NCI-H2107 treated with DMSO at 0.1 percent for 48 hours (cell line): Measurements from ENCODE around the gene TRPT1.
"Not testable (repeated sequence)": the region's sequence is repeated elsewhere in the genome, so short reads cannot be mapped to it uniquely, and the experiment has no call there.

Experiments used
- DNase-seq: peaks from one replicate; lab custom pipeline; 2025; ENCODE audit not compliant: unreplicated experiment; lab: John Stamatoyannopoulos, UW

TRPT1 gene

DNA sequence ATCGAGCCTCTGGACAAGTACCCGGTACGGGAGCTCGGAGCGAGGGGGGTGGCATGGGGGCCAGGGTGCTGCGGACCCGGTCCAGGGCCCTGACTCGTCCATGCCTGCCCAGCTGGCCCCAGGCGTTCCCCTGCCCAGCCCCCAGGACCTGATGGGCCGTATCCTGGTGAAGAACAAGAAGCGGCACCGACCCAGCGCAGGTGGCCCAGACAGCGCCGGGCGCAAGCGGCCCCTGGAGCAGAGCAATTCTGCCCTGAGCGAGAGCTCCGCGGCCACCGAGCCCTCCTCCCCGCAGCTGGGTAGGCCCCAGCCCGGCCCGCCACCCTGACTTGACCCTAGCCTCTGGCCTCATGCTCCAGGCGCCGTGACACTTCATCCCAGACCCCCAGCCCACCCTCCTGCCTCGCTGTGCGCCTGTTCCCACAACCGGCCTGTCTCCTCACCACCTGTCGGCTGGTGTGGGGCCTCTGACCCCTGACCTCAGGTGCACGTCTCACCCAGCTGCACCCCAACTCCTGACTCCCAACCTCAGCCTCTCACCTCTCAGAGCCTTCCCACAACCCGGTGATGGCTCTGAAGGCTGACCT is 33.1 kb upstream of the TRPT1 start:
- DNase-seq = no peak

DNA sequence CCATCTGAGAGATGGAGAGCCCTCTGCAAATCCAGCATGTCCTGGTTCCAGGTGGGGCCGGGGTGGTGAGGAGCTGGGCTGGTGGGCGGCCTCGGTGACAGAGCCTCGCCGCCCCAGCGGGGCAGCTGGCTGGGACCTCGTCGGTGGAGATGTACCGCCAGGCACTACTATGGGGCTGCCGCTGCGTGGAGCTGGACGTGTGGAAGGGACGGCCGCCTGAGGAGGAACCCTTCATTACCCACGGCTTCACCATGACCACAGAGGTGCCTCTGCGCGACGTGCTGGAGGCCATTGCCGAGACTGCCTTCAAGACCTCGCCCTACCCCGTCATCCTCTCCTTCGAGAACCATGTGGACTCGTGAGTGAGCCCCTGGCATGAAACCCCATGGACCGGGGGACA is 32.4 kb upstream of the TRPT1 start:
- DNase-seq = no peak

DNA sequence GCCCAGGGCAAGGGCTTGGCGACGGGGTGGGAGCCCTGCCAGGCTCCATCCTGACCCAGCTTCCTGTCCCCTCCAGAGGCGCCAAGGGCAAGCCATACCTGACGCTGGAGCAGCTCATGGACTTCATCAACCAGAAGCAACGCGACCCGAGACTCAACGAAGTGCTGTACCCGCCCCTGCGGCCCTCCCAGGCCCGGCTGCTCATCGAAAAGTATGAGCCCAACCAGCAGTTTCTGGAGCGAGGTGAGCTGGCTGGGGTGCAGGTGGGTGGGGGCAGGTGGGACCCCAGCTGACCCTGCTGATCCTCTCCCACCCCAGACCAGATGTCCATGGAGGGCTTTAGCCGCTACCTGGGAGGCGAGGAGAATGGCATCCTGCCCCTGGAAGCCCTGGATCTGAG is 30.3 kb upstream of the TRPT1 start:
- no peak for DNase-seq

DNA sequence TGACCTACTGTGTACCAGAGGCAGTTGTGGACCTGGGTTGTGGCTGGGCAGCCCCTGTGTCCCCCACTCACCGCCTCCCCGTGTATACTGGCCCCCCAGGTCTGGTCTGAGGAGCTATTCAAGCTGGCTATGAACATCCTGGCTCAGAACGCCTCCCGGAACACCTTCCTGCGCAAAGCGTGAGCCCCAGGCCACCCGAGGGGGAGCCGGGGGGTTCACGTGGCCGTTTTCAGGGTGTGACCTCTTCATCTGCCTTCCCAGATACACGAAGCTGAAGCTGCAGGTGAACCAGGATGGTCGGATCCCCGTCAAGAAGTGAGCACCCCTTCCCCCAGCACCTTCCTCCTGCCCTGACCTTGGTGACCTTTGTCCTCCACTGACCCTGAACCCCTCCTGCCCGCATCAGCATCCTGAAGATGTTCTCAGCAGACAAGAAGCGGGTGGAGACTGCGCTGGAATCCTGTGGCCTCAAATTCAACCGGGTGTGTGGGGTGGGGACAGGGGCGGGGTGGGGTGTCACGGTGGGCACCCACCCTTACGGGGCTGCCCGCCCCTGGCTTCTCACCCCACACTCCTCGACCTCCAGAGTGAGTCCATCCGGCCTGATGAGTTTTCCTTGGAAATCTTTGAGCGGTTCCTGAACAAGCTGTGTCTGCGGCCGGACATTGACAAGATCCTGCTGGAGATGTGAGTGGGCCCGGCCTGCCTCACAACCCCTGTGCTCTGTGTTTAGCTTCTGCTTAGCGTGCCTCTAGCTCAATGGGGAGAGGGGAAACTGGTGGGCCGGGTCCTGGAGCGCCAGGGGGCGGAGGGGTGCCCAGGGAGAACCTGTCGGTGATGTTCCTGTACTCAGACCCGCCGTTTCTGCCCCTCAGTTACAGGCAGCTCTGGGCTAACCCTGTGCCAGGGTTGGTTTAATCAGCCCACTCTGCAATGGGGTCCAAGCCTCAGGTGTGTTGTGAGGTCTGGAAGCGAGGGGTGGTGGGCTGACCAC is 29.4 kb upstream of the TRPT1 start:
- no peak for DNase-seq

DNA sequence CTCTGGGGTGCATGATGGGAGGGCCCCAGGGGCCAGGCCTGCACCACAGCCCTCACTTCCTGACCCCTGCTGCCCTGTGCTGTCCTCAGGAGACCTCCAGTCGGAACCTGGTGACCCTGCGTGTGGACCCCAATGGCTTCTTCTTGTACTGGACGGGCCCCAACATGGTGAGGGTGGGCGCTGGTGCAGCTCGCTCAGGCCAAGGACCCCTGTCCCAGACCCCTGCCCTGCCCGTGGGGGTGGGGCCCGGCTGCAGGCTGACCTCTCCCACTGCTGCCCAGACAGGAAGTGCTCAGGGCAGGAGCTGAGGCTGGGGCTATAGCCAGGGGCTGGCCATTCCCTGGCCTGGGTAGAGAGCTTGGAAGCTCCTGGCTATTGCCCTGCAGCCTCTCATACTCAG is 28.3 kb upstream of the TRPT1 start:
- no peak for DNase-seq

DNA sequence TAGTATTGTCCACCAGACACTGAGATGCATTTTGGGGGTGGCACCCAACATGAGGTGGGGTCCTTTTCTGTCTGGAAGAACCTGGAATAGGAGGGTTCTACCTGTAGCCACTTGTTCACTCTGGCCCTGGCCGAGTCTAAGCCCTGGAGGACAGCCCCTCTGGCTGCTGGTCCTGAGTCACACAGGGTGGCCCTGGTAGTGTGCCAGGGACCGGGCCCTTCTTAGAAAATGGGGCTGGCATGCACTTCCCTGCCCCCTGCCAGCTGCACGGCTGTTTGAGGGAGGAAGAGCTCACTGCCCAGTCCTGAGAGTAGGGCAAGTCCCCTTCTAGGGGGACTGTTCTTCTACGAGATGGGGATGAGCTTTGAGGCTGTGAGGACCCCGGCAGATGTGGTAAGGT is 27.5 kb upstream of the TRPT1 start:
- DNase-seq = no peak

DNA sequence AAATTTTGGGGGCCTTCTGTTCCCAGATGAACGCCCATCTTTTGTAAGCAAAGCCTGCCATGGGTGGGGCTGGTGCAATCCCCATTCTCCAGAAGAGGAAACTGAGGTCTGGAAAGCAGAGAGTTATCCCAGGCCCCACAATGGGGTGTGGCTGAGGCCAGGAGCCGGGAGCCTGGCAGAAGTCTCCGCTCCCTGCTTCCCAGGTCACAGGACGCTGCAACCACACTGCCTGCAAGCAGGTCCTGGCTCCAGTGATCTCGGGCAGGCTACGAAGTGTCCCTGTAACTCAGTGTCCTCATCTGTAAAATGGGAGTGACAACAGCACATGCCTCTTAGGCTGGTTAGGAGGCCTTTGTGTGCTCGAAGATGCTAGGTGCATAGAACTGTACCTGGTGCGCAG is 27.1 kb upstream of the TRPT1 start:
- no peak for DNase-seq

DNA sequence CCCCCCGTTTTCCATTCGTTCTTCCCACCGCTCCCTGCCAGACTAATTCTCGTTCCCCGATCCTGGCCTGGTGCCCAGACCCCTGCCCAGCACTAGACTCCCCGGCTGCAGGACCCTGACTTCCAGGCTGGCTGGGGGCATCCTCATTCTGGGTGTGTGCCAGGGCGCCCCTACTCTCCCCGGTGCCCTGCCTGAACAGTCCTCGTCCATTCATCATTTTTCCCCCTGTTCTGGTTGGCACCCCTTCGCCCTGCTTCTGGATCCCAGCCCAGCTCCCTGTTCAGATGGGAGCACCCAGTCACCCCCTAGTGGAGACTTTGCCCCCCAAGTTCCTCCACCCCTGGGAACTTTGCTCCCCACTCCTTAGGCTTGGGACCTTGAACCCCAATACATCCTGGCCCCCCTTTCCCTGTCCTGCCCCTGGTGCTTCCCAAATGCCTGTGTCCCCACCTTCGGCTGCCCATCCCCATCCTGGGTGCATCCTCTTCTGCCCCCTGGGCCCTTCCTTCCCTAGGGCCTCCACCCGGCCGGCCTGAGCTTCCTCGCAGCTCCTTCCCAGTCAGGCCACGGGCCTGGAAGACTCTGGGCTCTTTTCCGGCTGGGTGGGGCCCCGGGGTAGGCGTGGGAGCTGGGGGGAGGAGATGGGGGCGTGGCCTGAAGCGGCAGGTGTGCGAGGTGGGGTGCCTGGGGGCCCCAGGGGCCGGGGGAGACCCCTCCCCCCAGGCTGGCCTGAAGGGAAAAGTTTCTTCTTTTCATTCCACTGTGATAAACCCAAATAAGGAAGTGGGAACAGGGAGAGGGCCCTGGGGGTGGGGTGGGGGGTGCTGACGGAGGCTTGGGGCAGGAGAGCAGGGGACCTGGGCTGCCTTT is 26.3 kb upstream of the TRPT1 start:
- DNase-seq = no peak

DNA sequence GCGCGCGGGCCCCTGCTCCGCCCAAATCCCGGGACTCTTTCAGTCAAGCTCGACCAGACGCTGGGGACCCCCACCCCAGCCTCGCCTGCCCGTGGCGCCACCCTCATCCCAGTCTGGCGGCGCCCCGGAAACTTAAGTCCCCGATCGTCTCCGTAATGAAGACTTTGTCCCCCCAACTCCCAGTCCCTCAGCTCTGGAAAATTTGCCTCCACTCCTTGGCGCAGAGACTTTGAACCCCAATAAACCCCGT is 25.7 kb upstream of the TRPT1 start:
- no peak for DNase-seq

DNA sequence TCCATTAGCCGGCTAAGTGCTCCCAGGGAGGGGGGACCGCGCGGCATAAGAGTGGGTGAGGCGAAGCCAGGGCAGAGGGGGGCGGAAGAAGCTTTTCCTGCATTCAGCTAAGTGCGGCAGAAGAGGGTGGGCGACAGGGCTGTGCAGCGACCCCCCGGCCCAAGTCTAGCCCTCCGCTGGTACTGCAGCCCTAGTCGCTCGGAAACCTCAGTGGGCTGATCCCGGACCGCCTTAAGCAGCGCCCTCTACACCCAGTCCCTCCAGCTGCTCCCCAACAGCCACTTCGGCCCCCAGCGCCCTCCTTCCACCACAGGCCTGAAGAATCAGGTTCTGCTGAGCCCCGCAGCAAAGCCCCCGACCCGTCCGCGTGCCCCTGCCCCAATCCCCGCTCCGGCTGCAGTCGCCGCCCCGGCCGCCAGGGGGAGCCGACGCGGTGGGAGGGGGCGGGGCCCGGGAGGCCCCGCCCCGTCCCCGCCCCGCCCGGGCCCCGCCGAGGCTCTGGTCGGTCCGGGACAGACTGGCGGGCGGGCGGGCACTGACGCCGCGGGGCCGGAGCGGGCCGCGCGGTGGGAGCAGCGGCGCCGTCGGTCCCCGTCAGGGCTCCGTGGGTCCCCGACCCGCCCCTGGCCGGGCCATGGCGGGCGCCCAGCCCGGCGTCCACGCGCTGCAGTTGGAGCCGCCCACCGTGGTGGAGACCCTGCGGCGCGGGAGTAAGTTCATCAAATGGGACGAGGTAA is 25.2 kb upstream of the TRPT1 start, which contains the start of gene PLCB3:
TSS of gene PLCB3 (plus strand) at position 515 of the 737 bp plus-strand sequence. CDS start at position 635, 120 bp downstream.
- DNase-seq = no peak

DNA sequence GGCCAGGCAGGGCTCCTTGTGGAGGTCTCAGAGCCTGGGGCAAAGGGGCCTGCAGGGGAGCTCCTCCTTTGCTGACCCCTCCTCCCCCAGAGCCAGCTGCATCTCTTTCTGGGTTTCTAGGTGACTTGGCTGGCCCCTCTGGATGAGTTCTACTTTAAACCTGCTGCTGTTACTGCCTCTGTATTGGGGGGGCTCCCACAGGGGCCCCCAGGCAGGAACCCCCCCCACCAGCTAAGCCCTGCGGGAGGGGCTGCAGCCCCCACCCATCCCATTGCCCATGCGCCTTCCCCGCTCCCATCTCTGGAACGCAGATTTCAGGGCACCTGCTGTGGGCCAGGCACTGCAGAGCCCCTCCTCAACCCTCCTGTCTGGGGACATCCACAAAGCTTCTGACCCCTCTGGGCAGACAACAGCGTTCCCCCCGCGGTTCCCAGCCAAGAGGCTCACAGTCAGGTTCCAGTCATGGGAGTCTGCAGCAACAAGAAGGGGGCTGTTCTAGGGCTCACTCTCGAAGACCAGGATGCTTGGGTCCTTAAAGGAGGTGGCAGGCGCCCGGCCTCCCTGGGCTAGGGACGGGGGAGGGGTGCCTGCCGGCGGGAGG is 24.5 kb upstream of the TRPT1 start:
- no peak for DNase-seq

DNA sequence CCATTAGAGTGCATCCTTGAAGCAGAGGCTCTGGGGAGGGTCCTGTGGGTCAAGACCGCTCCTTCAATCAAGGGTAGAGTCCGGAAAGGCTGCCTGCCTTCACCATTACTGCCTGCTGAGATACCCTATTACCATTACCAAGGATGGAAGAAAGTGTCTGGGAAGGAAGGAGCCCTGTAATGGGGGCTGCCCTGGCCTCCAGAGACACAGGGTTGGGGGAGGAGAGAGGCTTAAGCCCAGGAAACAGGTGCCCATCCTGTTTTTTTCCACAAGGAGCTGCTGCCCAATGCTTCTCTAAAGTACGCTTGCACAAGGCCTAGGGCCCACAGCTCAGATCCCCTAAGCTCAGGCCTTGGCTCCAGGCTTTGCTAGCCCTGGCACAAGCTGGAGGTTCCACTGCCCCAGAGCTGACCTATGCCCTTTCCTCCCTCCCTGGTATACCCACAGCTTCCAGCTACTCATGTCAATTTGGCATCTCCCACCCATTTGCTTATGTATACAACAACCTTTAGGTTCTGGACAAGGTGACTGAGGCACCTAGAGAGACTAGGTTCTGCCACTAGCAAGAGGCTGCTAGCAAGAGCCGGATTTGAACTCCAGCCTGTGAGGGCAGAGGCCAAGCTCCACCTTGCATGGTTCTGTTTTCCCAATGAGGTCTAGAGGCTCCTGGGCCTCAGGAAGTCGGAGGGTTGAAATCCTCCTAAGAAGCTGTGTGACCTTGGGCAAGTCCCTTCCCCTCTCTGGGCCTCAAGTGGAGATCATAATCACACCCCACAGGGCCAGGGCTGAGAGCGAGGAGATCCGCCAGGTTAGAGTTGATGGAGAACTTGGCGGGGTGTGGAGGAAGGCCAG is 23.8 kb upstream of the TRPT1 start:
- DNase-seq = no peak

DNA sequence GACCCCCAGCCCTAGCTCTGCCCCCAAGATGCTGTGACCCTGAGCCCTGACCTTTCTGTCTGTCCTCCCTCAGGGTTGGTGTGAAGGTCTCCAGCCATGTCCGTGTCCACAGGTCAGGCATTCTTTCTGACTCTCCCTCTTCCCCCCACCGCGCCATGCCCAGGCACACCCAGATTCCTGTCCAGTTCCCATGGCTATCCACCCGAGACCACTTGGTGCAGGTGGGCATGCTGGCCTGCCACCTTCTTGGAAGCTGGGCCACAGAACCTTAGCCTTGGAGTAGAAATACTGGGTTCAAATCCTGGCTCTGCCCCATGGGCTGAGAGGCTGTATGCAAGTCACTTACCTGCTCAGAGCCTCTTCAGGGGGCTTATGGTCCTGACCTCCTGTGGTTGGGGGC is 23.1 kb upstream of the TRPT1 start:
- DNase-seq = no peak

DNA sequence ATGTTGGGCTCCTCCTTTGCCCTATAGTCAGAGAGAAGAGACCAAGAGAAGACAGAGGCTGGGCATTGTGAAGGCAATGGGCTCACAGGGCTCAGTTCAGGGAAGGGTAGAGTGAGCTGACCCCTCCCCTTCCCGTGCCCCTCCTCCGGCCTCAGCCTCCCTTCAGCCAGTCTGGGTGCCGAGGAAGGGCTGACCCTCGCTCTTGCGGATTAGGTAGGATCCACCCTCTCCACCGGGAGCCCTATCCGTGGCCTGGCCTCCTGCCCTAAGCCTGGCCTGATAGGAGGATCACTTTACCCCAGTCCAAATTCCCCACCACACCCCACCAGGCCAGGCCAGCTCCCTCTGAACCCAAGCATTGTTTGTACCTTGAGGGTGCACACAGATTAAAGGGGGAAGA is 22.6 kb upstream of the TRPT1 start:
- DNase-seq = no peak

DNA sequence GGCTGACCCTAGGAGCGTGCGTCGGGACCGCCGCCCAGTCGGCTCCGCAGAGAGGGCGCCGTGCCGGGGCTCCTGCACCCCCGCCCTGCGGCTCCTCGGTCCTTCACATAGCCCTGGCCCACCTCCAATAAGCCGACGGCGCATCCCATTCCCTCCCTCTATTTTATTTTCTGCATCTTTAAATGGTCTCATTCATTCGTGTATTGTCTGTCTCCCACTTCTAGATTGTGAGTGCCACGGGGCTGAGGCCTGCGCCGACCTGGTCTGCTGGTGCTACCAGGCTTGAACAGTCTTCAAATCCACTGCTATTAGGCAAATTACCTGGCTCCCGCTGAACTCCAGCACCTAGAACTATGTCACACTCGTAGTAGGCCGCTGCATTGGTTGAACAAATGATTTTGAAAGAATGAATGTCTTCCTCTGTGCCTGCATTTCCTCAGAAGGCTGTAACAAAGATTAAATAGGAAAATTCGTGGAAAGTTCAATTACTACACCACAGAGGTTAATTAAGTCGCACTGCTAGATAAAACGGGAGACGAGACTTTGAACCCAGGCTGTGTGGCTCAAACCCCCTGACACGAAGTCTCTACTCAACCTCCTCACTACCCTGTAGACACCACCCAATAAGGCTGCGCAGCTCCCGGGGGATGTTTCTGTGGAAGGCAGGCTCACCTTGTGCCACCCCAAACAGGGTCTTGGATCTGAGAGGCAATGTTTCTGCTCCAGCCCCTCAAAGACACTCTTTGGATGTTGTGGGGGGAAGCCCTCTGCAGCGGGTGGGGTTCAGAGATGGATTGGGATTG is 21.9 kb upstream of the TRPT1 start:
- no peak for DNase-seq

DNA sequence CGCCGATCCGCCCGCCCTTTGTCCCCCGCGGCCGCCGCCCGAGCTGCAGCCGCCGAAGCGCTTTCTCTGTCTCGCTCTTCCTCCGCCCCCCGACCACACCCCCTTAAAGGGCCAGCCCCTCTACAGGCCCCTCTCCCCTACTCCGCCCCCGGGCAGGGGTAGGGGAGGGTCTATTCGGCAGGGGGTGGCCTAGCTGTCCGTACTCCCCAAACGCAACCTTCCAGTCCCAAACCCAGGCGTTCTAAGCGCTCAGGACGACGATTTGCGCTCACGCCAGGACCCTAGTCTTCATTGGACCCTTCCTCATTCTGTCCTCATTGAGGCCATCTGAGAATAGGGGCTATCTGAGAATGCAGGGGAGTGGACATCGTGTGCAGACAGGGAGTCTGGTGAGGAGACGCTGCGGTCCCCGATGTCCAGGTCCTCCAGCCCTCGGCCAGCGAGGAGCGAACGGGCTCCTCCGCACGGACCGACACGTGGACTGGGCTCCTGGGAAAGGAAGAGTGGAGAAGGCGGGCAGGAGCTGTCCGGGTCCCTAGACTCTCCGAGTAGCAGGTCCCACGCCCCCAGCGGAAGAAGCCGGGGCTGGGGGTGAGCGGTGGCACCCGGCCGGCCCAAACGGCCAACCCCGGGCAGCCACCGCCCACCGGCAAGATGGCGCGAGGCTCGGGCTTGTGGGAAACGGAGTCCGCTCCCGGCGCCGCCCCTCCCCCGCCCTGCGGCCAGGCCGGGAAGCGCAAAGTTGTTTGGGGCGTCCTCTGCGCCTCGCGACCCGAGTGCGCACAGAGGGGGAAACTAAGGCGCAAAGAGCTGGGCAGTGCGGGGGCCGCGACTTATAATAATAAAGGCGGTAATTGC is 21.1 kb upstream of the TRPT1 start, which contains the start of gene PPP1R14B:
TSS of gene PPP1R14B (minus strand) at position 73 of the 858 bp plus-strand sequence. CDS start 270 bp downstream, outside the sequence.
- peak; percentile 50 for DNase-seq

DNA sequence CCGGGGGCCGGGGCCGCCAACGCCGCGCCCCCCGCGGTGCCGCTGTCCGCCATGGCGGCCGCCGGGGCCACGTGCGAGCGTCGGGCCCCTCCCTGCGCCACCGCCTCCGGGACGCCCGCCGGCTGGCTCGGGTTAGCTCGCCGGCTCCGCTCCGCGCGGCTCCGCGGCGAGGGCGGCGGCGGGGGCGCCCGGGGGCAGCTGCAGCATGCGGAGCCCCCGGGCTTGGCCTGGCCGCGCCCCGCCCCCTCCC is 20.6 kb upstream of the TRPT1 start:
- DNase-seq = not testable (repeated sequence)
